Lung (tissue), 12 donors: ENCODE results near the gene GGA3. TPM values are rescaled to one million over a fixed set of nuclear protein-coding genes. Genes with fewer than 3 reads are reported as not detected.

ENCODE experiments used
- ATAC-seq: fragments of 200-7000 bp; cut with Tn5 transposase; one replicate; pipeline ENCODE4 v1.9.1; 2020; ENCODE audit warnings: moderate number of reproducible peaks; ENCODE audit not compliant: insufficient read depth, low FRiP score
- DNase-seq, 3 donors: peaks; one replicate each; pipeline ENCODE4 v3.0.0-alpha.2; 2013 to 2017
- H3K27ac ChIP-seq, 2 donors: one replicate each; pipeline ENCODE4 v1.5.1; 2013; ENCODE audit warnings: mild to moderate bottlenecking in 2 of 2, moderate library complexity in 2 of 2, control low read depth in 1 of 2, inconsistent platforms in 1 of 2, low read depth in 1 of 2, low read length in 1 of 2
- H3K27me3 ChIP-seq, 3 donors: one replicate each; pipeline ENCODE4 v1.5.1; 2013; ENCODE audit warnings: low read length in 2 of 3; ENCODE audit not compliant: control insufficient read depth in 3 of 3, insufficient read depth in 3 of 3
- H3K36me3 ChIP-seq, 4 donors: one replicate each; pipeline ENCODE4 v1.5.1; 2013; ENCODE audit warnings: low read length in 4 of 4, mild to moderate bottlenecking in 1 of 4, moderate library complexity in 1 of 4; ENCODE audit not compliant: control insufficient read depth in 4 of 4, insufficient read depth in 4 of 4
- H3K4me1 ChIP-seq, 5 donors: one replicate each; pipeline ENCODE4 v1.5.1; 2013; ENCODE audit warnings: low read length in 5 of 5, mild to moderate bottlenecking in 2 of 5, moderate library complexity in 1 of 5; ENCODE audit not compliant: control insufficient read depth in 5 of 5, insufficient read depth in 5 of 5
- H3K4me3 ChIP-seq: one replicate; pipeline ENCODE4 v1.5.1; 2013; ENCODE audit warnings: mild to moderate bottlenecking, control low read depth, moderate library complexity
- H3K9ac ChIP-seq, 2 donors: one replicate each; pipeline ENCODE4 v1.5.1; 2013; ENCODE audit warnings: low read length in 2 of 2, control low read depth in 1 of 2; ENCODE audit not compliant: insufficient read depth in 1 of 2
- H3K9me3 ChIP-seq, 4 donors: one replicate each; pipeline ENCODE4 v1.5.1; 2013; ENCODE audit warnings: low read length in 3 of 4, mild to moderate bottlenecking in 1 of 4, moderate library complexity in 1 of 4; ENCODE audit not compliant: control insufficient read depth in 4 of 4, insufficient read depth in 3 of 4
- WGBS, 2 donors: extraction: QIAGEN DNeasy Blood & Tissue Kit; methylation state at CpG; one replicate each; pipeline ENCODE4 v1.1.7; 2013; 5-methylcytosine and 5-hydroxymethylcytosine counted together
- polyA plus RNA-seq, 2 donors: library from polyadenylated mRNA; stranded (reverse); fragments of 200-250 nt; gene quantifications; one replicate each; pipeline ENCODE4 v1.2.1, GENCODE V29; 2013
- total RNA-seq, 2 donors: library from RNA; depleted of rRNA in 1 of 2; stranded (reverse); fragments of >200 nt in 1 of 2; gene quantifications; one replicate each; pipeline ENCODE4 v1.2.1, GENCODE V29; 2014 to 2021
- TF ChIP-seq, protein P1 (sequence below): IDR thresholded peaks from 2 replicates; pipeline ENCODE4 v1.5.1; 2012; ENCODE audit warnings: mild to moderate bottlenecking; ENCODE audit errors: control extremely low read depth, extremely low read depth
- donor health status: control.
- donor health status: control.
- donor health status: Bipolar disorder and iron deficiency.
- donor health status: healthy.
- donor health status: DM: yes; HTN: yes; CAD: no.

The GGA3 gene
- total and polyA plus RNA-seq, 4 donors = 22.8 to 42.4 (median 31.1) TPM

- Histone ChIP-seq H3K9ac (no peak overlapping the region), H3K27me3 (no peaks in the 10 kb centered on the region), H3K4me3 (no peak overlapping the region), H3K9me3 (no peaks in the 10 kb centered on the region), H3K36me3 (no peaks in the 10 kb centered on the region), H3K4me1 (no peaks in the 10 kb centered on the region), H3K27ac (no peak overlapping the region)
- DNase-seq = no peak
- TF ChIP-seq, protein P1, sequence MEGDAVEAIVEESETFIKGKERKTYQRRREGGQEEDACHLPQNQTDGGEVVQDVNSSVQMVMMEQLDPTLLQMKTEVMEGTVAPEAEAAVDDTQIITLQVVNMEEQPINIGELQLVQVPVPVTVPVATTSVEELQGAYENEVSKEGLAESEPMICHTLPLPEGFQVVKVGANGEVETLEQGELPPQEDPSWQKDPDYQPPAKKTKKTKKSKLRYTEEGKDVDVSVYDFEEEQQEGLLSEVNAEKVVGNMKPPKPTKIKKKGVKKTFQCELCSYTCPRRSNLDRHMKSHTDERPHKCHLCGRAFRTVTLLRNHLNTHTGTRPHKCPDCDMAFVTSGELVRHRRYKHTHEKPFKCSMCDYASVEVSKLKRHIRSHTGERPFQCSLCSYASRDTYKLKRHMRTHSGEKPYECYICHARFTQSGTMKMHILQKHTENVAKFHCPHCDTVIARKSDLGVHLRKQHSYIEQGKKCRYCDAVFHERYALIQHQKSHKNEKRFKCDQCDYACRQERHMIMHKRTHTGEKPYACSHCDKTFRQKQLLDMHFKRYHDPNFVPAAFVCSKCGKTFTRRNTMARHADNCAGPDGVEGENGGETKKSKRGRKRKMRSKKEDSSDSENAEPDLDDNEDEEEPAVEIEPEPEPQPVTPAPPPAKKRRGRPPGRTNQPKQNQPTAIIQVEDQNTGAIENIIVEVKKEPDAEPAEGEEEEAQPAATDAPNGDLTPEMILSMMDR = no peak
- WGBS, 2 donors = 91 to 93% methylated on average over 8 of the region's 8 CpGs
- ATAC-seq = no peak
Measured at GRCh38 chr17:75252039-75252816, 9.2 kb downstream of the GGA3 start.

DNA sequence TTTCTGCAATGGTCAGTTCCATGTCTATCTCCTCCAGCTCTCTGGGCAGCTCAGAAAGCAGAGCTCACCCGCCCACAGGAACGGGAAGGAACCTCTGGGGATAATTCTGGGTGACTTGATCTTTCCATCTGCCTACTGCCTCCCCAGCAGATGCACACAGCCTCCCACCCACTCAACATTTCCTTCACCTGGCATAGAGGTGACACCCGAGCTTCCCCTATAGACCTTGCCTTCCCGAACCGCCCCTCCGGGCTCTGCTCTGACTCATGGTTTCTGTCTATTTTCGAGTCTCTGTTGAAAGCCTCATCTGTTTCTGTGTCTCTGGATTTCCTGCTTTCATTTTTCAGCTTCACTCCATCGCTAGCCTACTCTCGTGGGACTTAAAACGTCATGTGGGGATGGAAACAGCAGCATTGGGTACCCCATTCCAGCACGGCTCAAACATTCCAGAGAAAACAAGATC is 11.4 kb downstream of the GGA3 start:
- peak; percentile 58 for ATAC-seq
- DNase-seq = no peak
- Histone ChIP-seq H3K27ac (peak overlapping the region in 1 of 2 donors; percentile 24), H3K36me3 (peaks cover 0 to 14% (median 10%) of the 10 kb centered on the region in 4 donors), H3K9me3 (no peaks in the 10 kb centered on the region), H3K9ac (no peak overlapping the region), H3K27me3 (no peaks in the 10 kb centered on the region), H3K4me3 (no peak overlapping the region), H3K4me1 (no peaks in the 10 kb centered on the region)
- WGBS, 2 donors = 62 to 77% methylated on average over 11 of the region's 11 CpGs
- TF ChIP-seq, protein P1 = no peak

GRCh38 chr17:75249564-75249963 is 11.8 kb downstream of the GGA3 start:
- WGBS, 2 donors = 74 to 82% methylated on average over 4 of the region's 4 CpGs
- H3K27me3 ChIP-seq = no peaks in the 10 kb centered on the region
- H3K4me3 ChIP-seq = no peak overlapping the region
- H3K27ac ChIP-seq = no peak overlapping the region
- no peaks in the 10 kb centered on the region for H3K9me3 ChIP-seq
- no peak for ATAC-seq
- no peak for DNase-seq
- TF ChIP-seq, protein P1 = no peak
- H3K36me3 ChIP-seq = peaks cover 0 to 19% (median 11%) of the 10 kb centered on the region in 4 donors
- H3K4me1 ChIP-seq = no peaks in the 10 kb centered on the region
- no peak overlapping the region for H3K9ac ChIP-seq
